ENCODE measurements around the gene MYH7.
A peak's percentile ranks its signal among the peaks of the same experiment; 100 is the strongest.

Gene MYH7

GRCh38 chr14:23370221-23370620, 65.2 kb downstream of the MYH7 start:
- DNase-seq (ENCODE audit: low read depth in 2 of 2) = no peak

DNA sequence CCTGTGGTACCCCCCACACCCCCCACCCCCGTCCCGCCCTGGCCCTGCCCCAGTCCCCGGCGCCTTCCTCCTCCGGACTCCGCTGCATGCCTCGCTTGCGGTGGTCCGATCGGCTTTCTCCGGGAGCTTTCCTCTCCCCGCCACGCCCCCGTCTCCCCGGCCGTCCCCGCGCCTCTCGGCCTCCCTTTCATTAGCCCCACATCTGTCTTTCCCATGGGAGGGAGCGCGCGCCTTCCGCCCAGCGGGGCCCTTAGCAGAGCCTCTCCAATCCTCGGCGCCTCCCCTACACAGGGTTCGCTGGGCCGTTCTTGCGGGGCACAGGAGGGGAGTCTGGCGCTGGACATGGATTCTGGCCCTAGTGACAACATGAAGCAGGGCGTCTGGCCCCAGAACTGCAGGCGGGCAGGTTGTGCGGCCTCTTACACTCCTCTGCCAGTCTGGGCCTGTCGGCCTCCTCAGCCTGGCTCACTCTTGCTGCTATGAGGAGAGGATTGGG, 69.0 kb downstream of the MYH7 start:
- DNase-seq (ENCODE audit: low read depth in 2 of 2) = peak in 1 of 2 experiments; percentile 65

DNA sequence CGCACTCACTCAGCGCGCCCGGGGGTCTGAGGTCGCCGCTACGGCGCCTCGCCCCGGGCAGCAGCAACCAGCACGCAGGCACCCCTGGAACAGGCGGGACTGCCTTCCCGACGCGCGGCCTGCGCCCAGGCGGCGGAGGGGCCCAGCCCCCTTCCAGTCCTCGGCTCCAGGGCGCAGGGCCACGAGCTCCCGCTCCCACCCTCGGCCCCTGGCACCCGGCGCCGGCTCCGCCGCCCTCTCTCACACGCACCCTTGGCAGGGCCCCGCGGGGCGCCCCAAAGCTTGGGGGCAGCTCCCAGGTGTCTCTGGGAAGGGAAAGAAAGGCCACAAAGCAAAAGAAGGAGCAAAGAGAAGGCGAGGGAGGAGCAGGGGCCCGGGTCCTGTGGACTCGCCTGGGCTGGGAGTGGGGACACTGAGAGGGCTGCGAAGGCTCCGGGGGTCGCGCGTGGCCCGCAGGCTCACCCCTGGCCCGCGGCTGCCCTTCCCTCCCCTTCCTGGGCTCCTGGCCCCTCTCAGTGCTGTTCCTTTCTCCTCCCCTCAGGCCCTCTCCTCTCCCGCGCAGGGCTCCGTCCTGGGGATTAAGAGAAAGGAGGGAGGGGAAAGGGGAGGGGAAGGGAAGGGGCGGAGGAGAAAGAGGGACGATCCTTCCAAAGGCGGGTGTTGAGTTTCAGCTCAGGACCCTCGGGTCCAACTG, 69.6 kb downstream of the MYH7 start:
- peak in 1 of 2 experiments; percentile 72 for DNase-seq (ENCODE audit: low read depth in 2 of 2)

DNA sequence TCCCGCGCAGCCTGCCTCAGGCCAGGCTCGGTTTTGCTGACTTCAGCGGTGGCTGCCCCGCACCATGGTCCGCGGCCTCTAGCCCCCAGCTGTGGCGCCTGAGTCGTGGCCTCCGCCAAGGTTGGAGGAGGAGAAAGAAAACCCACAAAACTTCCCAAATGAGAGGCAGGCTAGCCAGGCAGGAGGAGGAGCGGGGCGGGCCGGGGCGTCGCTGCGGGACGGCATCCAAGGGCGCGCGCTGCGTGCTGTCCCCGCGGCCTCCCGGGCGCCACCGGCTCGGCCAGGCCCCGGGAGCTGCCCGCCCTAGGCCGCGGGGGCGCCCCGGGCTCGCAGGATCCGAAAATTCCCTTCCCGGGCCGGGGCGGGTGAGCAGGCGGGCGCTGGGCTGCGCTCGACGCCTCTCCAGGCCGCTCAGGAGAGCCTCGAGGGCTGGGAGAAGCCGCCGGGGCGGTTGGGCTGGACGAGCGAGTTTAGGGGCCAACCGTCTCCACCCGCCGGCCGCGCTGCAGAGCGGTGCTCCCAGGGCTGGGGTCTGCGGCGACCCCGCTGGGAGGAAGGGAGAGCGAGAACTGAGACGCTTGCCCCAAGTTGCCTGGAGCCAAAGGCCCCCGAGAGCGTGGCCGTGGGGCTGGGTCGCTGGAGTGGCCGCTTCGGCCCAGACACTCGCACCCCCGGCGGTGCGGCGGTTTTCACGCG, 70.3 kb downstream of the MYH7 start, which contains the start of gene EFS:
Gene EFS (minus strand): TSS at position 137 of the 696 bp plus-strand sequence. CDS start 147 bp downstream, outside the sequence.
- DNase-seq (ENCODE audit: low read depth in 2 of 2) = no peak

DNA sequence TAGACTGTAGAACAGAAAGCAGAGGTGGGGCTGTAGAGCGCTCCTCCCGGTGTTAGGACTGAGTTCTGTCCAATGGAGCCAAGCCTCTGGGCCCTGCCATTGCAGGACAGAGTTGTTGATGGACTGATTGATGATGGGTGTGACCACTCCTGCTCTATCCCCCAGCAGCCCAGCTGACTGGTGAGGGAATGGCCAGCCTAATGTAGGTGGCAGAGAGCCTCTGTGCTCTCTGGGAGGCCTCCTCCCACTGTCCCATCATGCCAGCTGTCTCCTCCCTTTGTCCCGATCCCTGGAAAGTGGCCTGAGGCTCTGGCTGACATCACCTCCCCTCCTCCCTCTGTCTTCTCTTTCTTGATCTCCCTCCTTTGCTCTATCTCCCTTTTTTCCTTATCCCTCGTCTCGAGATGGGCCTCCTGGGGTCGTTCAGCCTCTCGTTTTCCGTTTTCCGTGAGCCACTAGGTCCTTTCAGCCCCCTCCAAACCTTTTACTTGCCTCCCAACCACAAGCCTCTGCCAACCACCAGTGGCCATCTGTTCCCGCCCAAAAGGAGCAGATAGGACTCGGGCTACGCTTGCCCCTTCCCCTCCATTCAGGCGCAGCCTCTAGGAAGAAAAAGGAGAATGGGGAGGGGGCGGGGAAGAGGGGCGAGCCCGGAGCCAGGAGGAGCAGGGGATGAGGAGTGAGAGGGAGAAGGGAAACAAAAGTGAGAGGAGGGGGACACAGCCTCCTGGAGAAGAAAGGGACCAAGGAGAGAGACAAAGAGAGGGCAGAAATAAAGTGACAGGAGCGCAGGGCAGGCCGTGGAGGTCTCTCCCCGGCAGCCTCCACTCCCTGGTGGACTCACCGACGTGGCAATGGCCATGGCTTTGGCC, 71.1 kb downstream of the MYH7 start:
- DNase-seq (ENCODE audit: low read depth in 2 of 2) = no peak
